Measurements from ENCODE around the gene CEMIP. TPM values are rescaled to one million over a fixed set of nuclear protein-coding genes. Genes with fewer than 3 reads are reported as not detected.

The CEMIP gene
- total and polyA plus RNA-seq, 2 of the 13 experiments (the other 11 are each of a cell fraction or from before 2014, with no cell fraction given): 4.3 to 28.5 TPM

DNA sequence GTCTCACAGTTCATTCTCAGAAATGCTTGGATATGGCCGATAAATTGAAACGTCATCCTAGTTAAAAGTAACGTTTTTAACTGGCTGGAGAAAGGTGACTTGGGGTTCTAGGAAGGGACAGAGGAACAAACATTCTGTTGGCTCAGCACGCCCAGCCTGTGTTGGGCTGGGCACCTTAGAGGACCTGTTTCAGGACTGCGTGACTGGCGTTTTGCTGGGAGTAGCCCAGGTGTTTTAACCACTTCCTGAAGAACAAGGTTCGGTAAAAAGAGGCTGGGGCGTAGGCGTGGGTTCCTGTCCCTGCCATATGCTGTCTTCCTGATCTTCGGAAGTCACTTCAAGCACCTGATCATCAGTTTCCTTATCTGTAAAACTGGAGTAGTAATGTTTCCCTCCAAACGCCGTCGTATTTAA lies 220.5 kb downstream of the CEMIP start:
- H4K20me1 ChIP-seq (ENCODE audit: insufficient read depth, low read length): no peaks in the 10 kb centered on the region; the same call in 1 of the 2 replicates
- intact Hi-C loops (cut with micrococcal nuclease; ENCODE audit: unreplicated experiment): loop anchor here (5.0 kb wide), 1 partner anchor 108 kb away; no protein-coding TSS in a partner anchor
- WGBS (ENCODE audit: low lambda C conversion rate): 93% methylated on average over 13 of the region's 13 CpGs
- peaks cover 40% of the 10 kb centered on the region for H3K4me1 ChIP-seq (ENCODE audit: insufficient read depth, low read length)
- H2AFZ ChIP-seq (ENCODE audit: low read length): no peak overlapping the region
- H3K9ac ChIP-seq (ENCODE audit: insufficient read depth, low read depth, low read length): no peak overlapping the region
- no TSS peak for BruUV-seq (replicated peaks)
- peak overlapping the region; percentile 89 for H3K4me2 ChIP-seq (ENCODE audit: low read depth, low read length)
- no peak for FAIRE-seq
- H3K4me3 ChIP-seq (replicated peaks in 1 of 3; ENCODE audit: insufficient read depth in 1 of 3, low read depth in 2 of 3, low read length in 3 of 3): peak overlapping the region in 2 of 3 experiments; percentile 76 to 92; a peak in 3 of 6 replicates
- no peak overlapping the region for H3K27ac ChIP-seq (ENCODE audit: extremely low read length, insufficient read depth, low read length)
- no peak for DNase-seq (ENCODE audit: low spot score)
- H3K79me2 ChIP-seq (ENCODE audit: insufficient read depth, low read length): no peaks in the 10 kb centered on the region
- in situ Hi-C loops (cut with HindIII; ENCODE audit: extremely low pct_ligation_motif_present, low pct_unique_long_range_greater_than_20kb): no loop called here
- POLR2A ChIA-PET: interaction anchor here (1.6 kb wide), 1 partner anchor 9 kb away, joined by 3 read pairs; no protein-coding TSS in a partner anchor
- no peaks in the 10 kb centered on the region for H3K9me3 ChIP-seq (ENCODE audit: low read length)
- CTCF ChIA-PET (ENCODE audit: low intra/inter-chr PET ratio, low total read pairs): no interaction called here
- ATAC-seq: no peak
- TF ChIP-seq KAT8 (CRISPR knock-in tag; IDR thresholded peaks at IDR 0.05) (no peak), GATA4 (IDR thresholded peaks at IDR 0.05; ENCODE audit: borderline replicate concordance, low read depth) (no peak), ZNF614 (CRISPR knock-in tag; IDR thresholded peaks at IDR 0.05; ENCODE audit: borderline replicate concordance) (no peak), ZNF264 (CRISPR knock-in tag; IDR thresholded peaks at IDR 0.05) (no peak), SIN3A (IDR thresholded peaks at IDR 0.05; ENCODE audit: borderline replicate concordance, low read depth, low read length) (no peak)
- TF ChIP-seq, protein P1, sequence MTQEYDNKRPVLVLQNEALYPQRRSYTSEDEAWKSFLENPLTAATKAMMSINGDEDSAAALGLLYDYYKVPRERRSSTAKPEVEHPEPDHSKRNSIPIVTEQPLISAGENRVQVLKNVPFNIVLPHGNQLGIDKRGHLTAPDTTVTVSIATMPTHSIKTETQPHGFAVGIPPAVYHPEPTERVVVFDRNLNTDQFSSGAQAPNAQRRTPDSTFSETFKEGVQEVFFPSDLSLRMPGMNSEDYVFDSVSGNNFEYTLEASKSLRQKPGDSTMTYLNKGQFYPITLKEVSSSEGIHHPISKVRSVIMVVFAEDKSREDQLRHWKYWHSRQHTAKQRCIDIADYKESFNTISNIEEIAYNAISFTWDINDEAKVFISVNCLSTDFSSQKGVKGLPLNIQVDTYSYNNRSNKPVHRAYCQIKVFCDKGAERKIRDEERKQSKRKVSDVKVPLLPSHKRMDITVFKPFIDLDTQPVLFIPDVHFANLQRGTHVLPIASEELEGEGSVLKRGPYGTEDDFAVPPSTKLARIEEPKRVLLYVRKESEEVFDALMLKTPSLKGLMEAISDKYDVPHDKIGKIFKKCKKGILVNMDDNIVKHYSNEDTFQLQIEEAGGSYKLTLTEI (CRISPR knock-in tag; conservative IDR thresholded peaks at IDR 0.05): no peak
- TF ChIP-seq, protein P2, sequence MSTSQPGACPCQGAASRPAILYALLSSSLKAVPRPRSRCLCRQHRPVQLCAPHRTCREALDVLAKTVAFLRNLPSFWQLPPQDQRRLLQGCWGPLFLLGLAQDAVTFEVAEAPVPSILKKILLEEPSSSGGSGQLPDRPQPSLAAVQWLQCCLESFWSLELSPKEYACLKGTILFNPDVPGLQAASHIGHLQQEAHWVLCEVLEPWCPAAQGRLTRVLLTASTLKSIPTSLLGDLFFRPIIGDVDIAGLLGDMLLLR (CRISPR knock-in tag; IDR thresholded peaks at IDR 0.05): no peak
- no peaks in the 10 kb centered on the region; a peak in 1 of 5 replicates for H3K36me3 ChIP-seq (replicated peaks in 1 of 2; ENCODE audit: control insufficient read depth in 1 of 2, insufficient read depth in 2 of 2, low read length in 2 of 2)
- no peaks in the 10 kb centered on the region for H3K27me3 ChIP-seq (ENCODE audit: control insufficient read depth in 1 of 2, insufficient read depth in 2 of 2, low read length in 2 of 2)
